GM18502 (cell line): Measurements from ENCODE around the gene CRYBG3.
"Not testable (repeated sequence)": the region's sequence is repeated elsewhere in the genome, so short reads cannot be mapped to it uniquely, and the experiment has no call there.

ENCODE experiments used
- ATAC-seq: cut with Tn5 transposase; IDR thresholded peaks from one replicate; pipeline ENCODE4 v1.9.1; 2021; ENCODE audit warnings: mild to moderate bottlenecking; ENCODE audit not compliant: unreplicated experiment, poor library complexity

Gene CRYBG3

DNA sequence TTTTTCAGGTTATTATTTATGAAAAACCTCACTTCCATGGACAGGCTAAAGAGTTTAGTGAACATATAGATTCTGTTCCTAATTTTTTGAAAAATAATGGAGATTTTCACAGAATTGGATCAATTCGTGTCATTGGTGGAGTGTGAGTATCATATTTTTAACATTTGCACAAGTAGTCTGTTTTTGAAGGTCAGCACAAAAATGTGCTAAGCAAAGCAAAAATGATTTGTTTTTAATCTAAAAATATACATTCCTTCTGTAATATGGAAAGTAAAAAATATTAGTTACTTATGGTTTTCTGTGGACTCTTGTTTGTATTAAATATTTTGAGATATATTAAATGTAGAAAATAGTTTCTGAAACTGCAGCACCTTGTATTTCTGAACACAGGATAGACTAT, 71.0 kb downstream of the CRYBG3 start:
- ATAC-seq: no peak

DNA sequence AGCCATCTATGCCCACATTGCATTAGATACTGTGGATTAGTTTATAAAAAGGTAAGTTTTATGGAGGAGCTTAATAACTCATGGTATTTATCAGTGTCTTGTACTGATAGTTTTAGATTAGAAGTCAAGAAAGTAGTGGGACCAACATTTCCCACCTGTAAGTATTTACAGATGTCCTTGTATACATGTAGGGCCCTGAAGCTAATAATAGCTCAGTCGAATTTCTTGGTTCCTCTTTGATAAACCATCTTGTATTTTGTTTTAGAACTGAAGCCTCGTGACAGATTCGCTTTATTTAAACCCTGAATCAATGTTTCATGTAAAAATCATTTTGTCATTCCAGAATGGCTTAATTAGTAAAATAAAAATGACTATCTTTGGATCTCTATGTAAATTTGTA, 73.4 kb downstream of the CRYBG3 start:
- ATAC-seq: peak; percentile 91

DNA sequence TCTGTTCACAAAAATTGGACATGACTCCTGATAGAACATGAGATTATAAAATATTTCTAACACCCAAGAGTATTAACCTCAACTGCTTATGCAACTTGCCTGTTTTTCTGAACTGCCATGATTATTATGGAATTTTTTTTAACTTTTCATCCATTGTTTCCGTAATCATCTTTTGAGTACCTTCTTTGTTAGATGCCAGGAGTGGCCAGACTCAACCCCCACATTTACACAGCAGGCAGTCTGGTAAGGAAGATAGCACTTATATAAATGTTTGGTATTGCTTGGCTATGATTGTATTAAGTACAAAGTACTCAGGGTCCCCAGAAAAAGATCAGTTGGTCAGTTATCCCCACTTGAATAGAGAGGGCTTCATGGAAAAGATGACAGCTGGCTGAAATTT, 74.3 kb downstream of the CRYBG3 start:
- no peak for ATAC-seq

DNA sequence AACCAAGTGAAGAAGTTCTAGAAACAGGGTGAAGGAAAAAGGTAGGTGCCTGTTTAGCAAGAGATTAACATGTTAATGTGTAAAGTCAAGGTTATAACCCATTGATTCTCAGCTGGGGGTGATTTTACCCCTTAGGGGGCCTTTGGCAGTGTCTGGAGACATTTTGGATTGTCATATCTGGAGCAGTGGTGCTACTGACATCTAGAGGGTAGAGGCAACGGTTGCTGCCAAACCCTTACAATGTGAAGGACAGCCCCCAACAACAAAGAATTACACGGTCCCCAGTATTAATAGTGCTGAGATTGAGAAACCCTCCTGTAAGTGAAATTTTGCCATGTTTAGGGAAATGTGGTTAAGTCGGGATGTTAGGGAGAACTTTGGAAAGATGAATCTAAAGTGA, 74.7 kb downstream of the CRYBG3 start:
- no peak for ATAC-seq

DNA sequence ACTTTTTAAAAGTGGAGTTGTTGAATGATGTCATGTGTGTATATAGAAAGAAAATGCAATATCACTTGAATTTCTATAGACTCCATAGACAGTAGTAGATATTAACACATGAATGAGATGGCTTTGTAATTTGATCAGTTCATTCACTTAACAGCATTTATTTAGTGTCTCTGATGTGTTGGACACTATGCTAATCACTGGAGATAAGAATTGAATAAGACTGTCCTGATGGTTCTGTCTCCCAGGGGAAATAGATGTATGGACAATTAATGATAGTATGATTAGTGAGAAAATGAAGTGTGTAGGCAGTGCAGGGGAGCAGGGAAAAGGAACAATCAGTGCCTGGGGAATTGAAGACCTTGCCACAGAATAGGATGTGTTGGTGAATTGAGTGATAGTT, 77.5 kb downstream of the CRYBG3 start:
- ATAC-seq: no peak

DNA sequence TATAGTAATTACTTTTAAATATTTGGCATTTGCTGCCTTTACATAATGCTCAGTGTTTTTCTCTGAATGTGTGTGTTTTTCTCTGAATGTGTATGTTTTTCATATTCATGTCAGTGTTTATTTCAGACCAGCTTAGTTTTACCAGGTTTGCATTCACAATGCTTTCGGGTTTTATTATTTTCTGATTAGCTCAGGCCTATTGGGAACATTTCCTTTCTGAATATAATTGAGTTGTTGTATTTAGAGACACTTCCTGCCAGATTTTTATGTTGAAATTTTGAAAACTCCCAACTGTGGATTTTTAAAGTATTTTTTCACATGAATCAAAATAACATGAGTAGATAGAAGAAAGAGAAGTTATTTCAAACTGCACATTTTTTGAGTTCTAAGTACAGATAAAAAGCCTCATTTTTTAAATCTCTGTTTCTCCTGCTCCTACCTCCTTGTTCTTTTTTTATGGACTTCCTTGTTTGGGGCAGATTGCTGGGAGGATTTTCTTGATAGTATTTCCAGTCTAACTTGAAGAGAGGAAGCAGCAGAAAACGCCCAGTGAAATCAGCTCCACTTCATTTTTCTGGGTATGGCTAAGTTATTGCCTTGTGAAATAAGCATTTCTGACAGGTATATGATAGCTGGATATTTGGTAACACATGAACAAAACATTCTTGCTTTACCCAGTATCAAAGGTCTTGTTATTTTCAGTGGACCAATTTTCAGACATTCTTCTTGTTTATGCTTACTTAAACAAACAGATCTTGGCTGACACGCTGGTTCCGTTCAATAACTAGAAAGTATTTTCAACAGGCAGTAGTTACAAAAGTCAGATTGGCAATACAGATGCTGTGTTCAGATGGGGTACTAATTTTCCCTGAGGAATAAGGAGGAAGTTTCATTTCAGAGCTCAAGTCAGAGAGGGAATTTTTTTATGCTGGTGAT, 79.8 kb downstream of the CRYBG3 start:
- no peak for ATAC-seq

DNA sequence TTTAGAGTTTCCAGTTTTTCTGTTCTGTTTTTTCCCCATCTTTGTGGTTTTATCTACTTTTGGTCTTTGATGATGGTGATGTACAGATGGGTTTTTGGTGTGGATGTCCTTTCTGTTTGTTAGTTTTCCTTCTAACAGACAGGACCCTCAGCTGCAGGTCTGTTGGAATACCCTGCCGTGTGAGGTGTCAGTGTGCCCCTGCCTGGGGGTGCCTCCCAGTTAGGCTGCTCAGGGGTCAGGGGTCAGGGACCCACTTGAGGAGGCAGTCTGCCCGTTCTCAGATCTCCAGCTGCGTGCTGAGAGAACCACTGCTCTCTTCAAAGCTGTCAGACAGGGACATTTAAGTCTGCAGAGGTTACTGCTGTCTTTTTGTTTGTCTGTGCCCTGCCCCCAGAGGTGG, 88.0 kb downstream of the CRYBG3 start:
- not testable (repeated sequence) for ATAC-seq

DNA sequence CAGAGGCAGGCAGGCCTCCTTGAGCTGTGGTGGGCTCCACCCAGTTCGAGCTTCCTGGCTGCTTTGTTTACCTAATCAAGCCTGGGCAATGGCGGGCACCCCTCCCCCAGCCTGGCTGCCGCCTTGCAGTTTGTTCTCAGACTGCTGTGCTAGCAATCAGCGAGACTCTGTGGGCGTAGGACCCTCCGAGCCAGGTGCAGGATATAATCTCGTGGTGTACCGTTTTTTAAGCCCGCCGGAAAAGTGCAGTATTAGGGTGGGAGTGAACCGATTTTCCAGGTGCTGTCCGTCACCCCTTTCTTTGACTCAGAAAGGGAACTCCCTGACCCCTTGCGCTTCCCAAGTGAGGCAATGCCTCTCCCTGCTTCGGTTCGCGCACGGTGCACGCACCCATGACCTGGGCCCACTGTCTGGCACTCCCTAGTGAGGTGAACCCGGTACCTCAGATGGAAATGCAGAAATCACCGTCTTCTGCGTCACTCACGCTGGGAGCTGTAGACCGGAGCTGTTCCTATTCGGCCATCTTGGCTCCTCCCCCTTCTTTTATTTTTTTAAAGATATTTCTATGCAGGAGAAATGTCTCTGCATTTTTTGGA, 88.5 kb downstream of the CRYBG3 start:
- not testable (repeated sequence) for ATAC-seq

DNA sequence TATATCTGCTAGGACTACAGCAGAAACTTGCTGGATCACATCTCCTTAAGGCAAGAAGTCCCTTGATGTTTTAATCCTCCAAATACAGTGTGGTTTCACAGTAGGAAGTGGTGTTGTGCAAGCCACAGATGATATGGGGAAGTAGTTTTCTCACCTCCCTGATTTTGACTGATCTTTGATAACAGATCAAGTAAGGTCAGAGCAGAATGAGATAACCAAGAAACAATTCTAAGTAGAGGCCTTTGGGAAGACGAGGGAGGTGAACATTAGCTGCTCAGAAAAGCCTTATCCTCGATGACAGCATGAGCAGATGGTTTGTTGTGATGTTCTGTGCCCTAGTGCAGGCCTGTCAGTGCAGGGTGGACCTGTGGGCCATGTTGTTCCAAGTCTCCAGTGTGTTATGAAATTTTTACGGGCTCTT, 89.1 kb downstream of the CRYBG3 start:
- no peak for ATAC-seq

DNA sequence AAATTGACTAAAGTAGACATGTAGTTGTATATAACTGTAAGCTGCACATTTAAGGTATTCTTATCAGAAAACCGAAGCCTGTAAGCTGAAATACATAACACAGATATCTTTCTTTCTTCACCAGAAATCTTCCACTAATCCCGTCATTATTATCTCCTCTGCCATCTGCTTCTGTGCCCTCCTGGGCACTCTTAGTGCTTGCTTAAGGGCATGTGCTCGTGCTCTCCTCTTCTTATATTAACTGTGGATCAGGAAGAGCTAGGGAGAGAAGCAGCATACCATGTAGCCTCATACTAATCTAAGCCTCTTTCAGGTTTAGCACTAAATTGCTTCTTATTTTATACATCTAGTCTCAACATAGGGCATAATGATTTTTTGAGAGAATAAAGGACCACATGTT, 89.6 kb downstream of the CRYBG3 start:
- no peak for ATAC-seq

DNA sequence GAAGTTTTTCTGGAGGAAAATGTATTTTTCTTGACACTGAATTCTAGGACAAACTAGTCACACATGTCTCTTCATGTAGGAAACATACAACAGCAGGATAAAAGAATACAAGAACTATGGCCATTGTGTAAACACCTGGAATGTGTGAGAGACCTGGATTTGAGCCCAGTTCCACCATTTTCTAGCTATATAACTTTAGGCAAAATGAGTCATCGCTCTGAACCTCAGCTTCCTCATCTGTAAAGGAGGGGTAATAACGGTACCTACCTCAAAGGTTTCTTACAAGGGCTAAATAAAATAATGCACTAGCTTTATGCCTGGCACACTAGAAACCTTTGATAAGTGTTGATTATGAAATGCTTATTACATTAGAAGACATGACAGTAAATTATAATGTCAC, 92.6 kb downstream of the CRYBG3 start:
- no peak for ATAC-seq

DNA sequence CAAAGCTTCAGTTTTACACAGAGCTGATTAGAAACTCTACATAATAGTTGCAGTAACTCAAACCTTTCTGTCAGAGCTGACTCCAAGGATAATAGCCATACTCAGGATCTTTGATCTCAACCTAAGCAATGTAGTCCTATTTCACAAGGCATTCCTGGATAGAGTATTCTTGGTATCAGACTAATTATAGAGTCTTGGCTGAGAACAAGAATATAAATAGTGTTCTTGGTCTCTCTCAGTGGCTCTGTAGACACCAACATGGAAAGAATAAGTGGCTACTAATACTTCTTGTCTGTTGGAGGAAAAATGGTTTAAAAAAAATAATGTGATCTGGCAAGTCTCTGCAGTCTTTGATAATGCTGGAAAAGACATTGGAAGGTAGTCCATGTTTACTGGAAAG, 94.8 kb downstream of the CRYBG3 start:
- no peak for ATAC-seq

DNA sequence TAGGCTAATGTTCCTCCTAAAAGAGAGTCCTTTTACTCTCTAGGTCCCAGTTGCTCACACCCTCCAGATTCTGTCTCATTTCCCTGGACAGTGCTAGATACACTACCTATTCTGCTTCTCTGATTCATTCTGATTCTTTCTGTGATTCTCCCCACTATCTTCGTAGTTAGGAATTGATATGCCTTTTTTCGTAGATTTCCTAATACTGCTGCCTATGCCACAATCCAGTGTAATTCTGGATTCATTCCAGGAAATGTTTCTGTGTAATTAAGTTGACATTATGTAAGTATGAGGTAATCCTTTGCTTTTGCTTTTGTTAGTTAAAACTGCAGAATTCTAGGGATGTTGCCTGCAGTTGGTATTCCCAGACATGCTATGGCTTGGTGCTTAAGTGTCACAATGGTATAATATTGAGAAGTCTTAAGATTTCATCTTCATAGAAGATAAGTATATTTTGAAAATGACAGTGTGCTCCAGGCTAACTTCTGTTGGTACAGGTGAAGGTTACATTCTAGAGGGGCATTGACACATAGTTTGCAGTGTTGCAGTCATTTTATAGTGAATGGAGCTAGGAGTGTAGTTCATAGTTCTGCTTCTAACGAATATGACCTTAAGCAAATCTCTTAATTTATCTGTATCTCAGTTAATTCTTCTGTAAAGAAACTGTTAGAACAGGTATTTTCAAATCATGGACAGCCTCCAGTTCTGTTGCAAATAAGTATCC, 96.2 kb downstream of the CRYBG3 start:
- no peak for ATAC-seq

DNA sequence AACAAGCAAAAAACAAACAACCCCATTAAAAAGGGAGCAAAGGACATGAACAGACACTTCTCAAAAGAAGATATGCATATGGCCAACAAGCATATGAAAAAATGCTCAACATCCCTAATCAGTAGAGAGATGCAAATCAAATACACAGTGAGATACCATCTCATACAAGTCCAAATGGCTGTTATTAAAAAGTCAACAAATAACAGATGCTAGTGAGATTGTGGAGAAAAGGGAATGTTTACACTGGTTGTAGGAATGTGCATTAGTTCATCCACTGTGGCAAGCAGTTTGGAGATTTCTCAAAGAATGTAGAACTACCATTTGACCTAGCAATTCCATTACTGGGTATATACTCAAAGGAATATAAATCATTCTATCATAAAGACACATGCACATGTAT, 105.9 kb downstream of the CRYBG3 start:
- ATAC-seq: no peak

DNA sequence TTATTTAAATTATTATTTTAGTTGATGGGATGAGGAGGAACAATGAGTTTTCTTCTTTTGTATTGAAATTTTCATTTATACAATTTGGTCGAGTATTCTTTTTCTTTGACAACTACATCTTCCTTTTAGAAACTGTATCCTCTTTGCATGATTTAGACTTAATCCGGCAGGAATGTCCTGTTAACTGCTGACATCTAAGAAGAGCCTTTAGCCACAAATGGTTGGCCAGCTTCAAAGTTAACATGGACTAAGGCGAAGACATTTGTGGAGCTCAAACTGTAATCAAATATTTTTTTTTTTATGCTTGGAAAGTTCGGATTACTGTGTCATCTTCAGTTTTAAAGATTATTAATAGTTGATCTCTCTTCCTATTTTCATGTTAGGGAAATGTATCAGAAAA, 107.2 kb downstream of the CRYBG3 start:
- ATAC-seq: no peak

DNA sequence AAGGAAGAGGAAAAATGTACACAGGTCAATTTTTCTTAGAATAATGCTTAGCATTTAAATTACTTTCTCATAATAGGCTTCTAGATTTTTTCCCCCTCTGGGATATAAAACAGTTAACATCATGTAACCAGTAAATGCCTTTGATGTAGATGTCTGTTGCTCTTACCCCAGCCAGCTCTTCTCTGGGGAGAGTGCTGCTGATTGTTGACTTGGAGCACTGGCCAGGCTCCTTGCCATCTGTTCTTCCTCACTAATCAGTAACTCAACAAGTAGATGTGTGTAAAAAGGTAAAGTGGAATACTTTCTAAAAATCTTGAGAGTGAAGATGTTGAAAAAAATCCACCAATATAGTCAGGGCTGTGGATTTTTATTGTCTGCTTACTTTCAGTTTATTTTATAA, 108.2 kb downstream of the CRYBG3 start:
- no peak for ATAC-seq

DNA sequence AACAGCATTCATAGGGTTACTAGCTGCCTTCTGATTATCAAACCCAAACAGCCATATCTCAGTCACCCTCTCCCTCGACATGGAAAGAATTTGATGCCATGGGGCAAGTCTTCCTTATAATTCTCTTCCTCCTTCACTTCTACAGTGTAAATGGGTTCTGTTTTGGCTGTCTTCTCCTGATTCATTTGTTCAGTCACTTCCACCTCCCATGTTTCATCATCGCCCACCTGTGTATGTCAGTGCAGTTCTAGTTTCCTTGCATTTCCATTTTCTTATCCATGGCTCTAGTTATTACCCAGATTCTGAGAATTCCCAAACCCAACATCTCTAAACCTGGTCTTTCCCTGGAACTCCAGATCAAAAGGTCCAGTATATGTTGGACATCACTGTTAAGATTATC, 109.4 kb downstream of the CRYBG3 start:
- ATAC-seq: no peak

DNA sequence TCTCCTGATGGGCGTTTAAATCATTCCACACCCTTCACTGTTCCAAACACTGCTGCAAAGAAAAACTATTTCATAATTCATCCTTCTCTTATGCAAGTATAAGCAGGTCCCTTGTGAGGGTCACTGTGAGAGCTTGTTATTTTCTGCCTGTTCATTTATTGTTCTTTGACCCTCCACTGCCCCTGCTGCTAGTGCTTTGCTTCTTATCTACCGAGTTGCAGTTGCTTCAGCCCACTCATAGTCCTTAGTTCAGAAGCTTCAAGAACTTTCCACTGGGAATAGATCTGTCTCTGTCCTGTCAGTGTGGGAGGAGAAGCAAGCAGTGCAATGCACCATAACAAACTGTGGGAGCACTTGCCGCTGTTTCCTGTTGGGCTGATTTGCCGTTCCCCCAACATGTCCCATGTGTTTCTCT, 110.6 kb downstream of the CRYBG3 start:
- no peak for ATAC-seq

DNA sequence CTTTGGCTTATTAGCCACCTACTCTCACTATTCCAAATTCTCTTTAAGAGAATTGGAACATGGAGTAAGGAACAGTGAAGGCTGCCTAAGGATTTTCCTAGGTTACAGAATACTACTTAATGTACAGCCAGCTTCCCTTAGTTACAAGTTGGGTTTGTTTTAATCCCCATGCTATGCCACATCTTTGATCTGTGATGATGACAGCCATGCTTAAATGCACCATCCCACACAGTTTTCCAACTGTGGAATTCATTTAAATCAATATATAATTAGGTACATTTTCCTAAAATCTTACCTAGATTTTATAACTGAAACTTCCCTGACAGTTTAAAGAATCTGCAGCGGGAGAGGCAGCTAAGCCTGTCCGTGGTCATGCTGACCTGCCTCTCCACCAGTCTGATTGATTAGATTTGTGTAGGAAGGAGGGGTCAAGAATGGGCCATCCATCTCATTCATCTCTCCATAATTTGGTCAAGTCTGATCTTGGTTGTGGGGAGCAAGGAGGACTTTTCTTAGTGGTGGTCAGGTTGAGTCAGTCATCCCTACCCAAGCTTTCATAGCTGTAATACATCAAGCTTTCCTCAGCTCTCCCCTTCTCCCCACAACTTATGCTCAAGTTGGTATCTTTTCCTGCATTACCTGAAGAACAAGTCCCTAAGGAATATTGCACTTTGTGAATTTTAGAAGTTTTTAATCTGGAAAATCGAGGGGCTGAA, 113.3 kb downstream of the CRYBG3 start:
- no peak for ATAC-seq

DNA sequence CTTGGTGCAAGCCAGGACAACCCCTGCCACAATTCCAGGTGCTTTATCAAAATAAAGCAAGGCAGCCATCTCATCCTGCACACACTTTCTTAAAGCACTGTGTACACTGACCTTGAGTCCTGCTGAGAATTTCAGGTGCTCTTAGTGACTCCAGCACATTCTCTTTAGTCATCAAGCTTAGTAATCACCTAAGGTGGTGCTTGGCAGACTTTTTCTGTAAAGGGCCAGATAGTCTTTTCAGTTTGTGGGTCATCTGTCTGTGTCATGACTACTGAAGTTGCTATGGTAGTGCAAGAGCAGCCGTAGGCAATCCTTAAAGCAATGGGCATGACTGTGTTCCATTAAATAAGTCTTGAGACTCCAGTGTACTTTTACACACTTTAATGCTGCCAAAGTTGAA, 114.0 kb downstream of the CRYBG3 start:
- no peak for ATAC-seq

DNA sequence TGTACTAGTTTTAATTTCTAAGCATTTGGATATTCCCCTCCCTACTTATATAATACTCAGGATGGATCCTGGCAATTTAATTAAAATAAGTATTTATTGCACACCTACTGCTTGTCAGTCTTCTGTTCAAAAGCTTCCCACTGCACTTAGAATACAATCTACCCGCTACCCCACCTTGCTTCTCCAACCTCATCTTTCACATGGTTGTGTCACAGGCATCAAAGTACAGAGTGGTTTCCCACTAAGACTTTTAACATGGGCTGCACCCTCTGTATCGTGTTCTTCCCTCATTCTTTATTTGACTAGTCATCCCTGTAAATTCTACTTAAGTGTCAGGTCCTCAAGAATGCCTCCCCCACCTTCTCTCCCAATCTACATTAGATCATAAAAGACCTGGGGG, 115.4 kb downstream of the CRYBG3 start:
- no peak for ATAC-seq
